Nephron progenitor cell (in vitro differentiated cells): ENCODE data around the gene EFEMP1.

Source experiments
- DNase-seq: peaks from one replicate; pipeline ENCODE4 v3.0.0; 2021
- H3K27ac Mint-ChIP-seq: 2 replicates; pipeline ENCODE4 v1.8.0; 2021; ENCODE audit warnings: mild to moderate bottlenecking, moderate library complexity, mixed read lengths
- H3K27me3 Mint-ChIP-seq: 2 replicates; pipeline ENCODE4 v1.8.0; 2021; ENCODE audit warnings: mild to moderate bottlenecking, low read depth, mixed read lengths; ENCODE audit not compliant: poor library complexity
- H3K36me3 Mint-ChIP-seq: 2 replicates; pipeline ENCODE4 v1.8.0; 2021; ENCODE audit warnings: low read depth, mixed read lengths
- H3K4me1 Mint-ChIP-seq: 2 replicates; pipeline ENCODE4 v1.8.0; 2021; ENCODE audit warnings: mixed read lengths
- H3K4me3 Mint-ChIP-seq: 2 replicates; pipeline ENCODE4 v1.8.0; 2021; ENCODE audit warnings: mild to moderate bottlenecking, moderate library complexity, mixed read lengths
- H3K9me3 Mint-ChIP-seq: 2 replicates; pipeline ENCODE4 v1.8.0; 2021; ENCODE audit warnings: mild to moderate bottlenecking, moderate library complexity, mixed read lengths
- TF ChIP-seq, protein P1 (sequence below): fragments of 200-600 bp; sonication (generic); IDR thresholded peaks from 2 replicates; pipeline ENCODE4 v1.5.0; 2021; ENCODE audit warnings: antibody characterized with exemption

EFEMP1 gene

DNA sequence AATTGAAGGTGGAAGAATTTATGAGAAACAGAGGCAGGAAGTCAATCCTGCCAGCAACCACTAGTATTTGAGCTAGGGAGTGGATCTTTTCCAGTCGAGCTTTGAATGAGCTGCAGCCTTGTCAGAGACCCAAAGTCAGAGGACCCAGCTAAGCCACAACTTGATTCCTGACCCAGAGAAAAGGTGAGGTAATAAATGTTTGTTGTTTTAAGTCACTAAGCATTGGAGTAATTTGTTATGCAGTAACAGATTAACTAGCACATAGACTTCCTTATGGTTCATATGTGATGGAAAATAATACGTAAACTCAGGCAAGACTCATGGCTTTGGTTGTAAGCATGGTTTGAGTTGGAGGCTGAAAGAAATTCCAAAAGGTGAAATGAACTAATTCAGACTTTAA lies 21.6 kb downstream of the EFEMP1 start:
- no peak for DNase-seq
- H3K4me3 Mint-ChIP-seq: no peak overlapping the region
- TF ChIP-seq, protein P1, sequence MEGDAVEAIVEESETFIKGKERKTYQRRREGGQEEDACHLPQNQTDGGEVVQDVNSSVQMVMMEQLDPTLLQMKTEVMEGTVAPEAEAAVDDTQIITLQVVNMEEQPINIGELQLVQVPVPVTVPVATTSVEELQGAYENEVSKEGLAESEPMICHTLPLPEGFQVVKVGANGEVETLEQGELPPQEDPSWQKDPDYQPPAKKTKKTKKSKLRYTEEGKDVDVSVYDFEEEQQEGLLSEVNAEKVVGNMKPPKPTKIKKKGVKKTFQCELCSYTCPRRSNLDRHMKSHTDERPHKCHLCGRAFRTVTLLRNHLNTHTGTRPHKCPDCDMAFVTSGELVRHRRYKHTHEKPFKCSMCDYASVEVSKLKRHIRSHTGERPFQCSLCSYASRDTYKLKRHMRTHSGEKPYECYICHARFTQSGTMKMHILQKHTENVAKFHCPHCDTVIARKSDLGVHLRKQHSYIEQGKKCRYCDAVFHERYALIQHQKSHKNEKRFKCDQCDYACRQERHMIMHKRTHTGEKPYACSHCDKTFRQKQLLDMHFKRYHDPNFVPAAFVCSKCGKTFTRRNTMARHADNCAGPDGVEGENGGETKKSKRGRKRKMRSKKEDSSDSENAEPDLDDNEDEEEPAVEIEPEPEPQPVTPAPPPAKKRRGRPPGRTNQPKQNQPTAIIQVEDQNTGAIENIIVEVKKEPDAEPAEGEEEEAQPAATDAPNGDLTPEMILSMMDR: no peak
- peaks cover 32% of the 10 kb centered on the region for H3K36me3 Mint-ChIP-seq
- peaks cover 15% of the 10 kb centered on the region for H3K9me3 Mint-ChIP-seq
- H3K27me3 Mint-ChIP-seq: no peaks in the 10 kb centered on the region
- H3K27ac Mint-ChIP-seq: peak overlapping the region; percentile 34
- peaks cover 14% of the 10 kb centered on the region for H3K4me1 Mint-ChIP-seq

DNA sequence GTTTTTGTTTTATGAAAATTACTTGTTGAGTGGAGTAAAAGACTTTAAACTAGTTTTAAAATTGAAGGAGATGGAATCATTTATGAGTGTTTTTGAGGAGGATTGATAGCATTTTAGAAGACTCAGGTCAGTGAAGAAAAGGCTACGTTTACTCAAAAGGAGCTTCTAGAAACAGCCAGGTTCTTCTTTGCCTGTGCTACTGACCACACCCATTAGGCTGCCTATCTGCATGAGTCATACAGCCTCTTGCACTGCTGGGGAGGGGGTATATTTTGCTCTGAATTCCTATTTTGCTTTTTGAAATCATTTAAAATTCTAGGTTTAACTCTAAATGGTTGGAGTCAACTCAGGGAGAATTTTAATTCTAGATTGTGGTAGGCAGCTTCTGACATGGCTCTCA lies 22.3 kb downstream of the EFEMP1 start:
- H3K4me3 Mint-ChIP-seq: no peak overlapping the region
- peaks cover 32% of the 10 kb centered on the region for H3K36me3 Mint-ChIP-seq
- peaks cover 15% of the 10 kb centered on the region for H3K9me3 Mint-ChIP-seq
- no peaks in the 10 kb centered on the region for H3K27me3 Mint-ChIP-seq
- H3K27ac Mint-ChIP-seq: no peak overlapping the region
- H3K4me1 Mint-ChIP-seq: peaks cover 14% of the 10 kb centered on the region
- no peak for DNase-seq
- TF ChIP-seq, protein P1: no peak

DNA sequence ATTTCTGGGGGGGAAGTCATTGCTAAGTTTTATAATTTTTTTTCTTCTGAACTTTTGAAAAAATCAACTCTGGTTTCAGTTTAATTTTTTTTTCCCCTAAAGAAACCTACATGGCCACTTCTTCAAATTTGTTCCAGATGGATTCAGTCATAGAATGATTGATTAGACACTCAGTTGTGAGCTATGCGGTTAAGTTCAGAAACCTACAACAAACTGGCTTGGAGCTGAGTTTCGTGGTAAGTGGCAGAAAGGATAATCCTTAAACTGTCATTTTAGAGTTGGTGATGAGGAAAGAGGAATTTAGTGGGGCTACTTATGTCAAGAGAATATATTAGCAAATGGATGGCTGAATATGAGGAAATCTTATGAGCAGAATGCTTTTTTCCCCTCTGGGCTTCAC lies 23.7 kb downstream of the EFEMP1 start:
- Mint-ChIP-seq H3K4me1 (peaks cover 14% of the 10 kb centered on the region), H3K4me3 (no peak overlapping the region), H3K27me3 (no peaks in the 10 kb centered on the region), H3K36me3 (peaks cover 26% of the 10 kb centered on the region), H3K27ac (no peak overlapping the region), H3K9me3 (peaks cover 15% of the 10 kb centered on the region)
- TF ChIP-seq, protein P1: no peak
- DNase-seq: no peak

DNA sequence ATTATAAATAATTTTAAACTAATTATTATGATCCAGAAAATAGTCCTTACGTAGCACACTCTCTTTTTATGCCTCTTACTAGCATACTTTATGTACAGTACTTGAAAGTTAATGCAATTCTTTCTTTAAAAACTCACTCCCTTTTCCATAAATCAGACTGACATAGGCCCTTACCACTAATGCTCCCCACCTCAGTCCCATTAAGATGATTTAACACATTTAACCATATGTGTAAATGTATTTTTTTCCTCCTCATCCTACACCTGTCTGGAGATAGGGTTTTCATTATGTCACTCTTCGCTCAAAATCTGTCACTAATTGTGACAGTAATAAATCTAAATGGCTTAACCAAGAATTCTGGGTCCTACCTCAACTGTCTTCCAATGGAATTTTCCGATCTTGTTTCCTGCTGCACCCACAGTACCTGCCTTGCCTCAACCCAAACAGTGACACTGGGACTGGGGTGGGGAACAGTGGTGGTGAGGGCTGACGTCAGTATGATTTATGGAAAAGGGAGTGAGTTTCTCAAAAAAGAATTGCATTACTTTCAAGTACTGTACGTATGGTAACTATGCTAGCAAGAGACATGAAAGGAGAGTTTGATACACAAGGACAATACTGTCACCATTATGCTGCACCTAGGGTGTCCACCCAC lies 25.1 kb downstream of the EFEMP1 start:
- H3K4me1 Mint-ChIP-seq: peaks cover 14% of the 10 kb centered on the region
- TF ChIP-seq, protein P1: no peak
- H3K9me3 Mint-ChIP-seq: peaks cover 4% of the 10 kb centered on the region
- H3K36me3 Mint-ChIP-seq: peaks cover 16% of the 10 kb centered on the region
- no peaks in the 10 kb centered on the region for H3K27me3 Mint-ChIP-seq
- no peak overlapping the region for H3K27ac Mint-ChIP-seq
- no peak overlapping the region for H3K4me3 Mint-ChIP-seq
- DNase-seq: no peak

DNA sequence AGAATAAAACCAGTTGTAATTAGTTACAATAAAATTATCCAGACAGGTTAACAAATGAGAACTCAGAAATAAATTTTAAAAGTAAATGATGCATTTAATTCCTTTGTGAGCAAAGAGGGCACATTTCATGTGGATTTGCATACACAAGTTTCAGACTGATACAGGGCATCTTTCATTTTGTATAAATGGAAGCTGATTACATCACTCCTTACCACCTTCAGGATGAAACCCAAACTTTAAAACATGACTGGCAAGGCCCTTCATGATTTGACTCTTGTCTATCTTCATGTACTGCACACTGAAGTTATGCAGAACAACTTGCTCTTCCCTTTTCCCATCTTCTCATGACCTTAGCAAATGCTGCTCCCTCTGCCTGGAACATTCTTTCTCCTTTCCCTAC lies 26.9 kb downstream of the EFEMP1 start:
- TF ChIP-seq, protein P1: no peak
- Mint-ChIP-seq H3K4me1 (peaks cover 11% of the 10 kb centered on the region), H3K4me3 (no peak overlapping the region), H3K27ac (no peak overlapping the region), H3K27me3 (no peaks in the 10 kb centered on the region), H3K36me3 (peaks cover 8% of the 10 kb centered on the region), H3K9me3 (no peaks in the 10 kb centered on the region)
- no peak for DNase-seq

DNA sequence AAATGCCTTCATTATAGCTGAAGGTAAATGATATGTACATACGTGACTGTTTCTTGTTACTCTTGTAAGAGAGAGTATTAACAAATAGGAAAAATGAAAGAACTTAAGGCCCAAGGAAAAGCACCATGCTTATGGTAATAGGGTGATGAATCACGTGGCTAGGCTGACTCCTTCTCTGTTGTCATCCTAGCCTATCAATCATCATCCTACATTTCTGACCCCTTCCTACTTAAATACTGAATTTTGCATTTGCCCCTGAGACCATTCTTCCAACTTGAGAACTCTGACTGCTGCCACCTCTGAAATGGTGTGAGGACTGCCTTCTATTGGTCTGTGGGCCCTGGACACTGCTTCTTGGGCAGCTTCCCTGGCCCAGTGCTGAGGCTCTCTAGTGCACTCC lies 28.9 kb downstream of the EFEMP1 start:
- no peak overlapping the region for H3K4me3 Mint-ChIP-seq
- H3K27ac Mint-ChIP-seq: no peak overlapping the region

More for the DNA sequence above, 28.9 kb downstream of the EFEMP1 start:
- Mint-ChIP-seq H3K36me3 (peaks cover 8% of the 10 kb centered on the region), H3K4me1 (peaks cover 4% of the 10 kb centered on the region), H3K9me3 (no peaks in the 10 kb centered on the region), H3K27me3 (no peaks in the 10 kb centered on the region)
- TF ChIP-seq, protein P1: no peak
- no peak for DNase-seq
